Neural progenitor cell (in vitro differentiated cells): ENCODE measurements around the gene SPRYD7.

ENCODE experiments used
- CTCF ChIP-seq: fragments of 200-600 bp; sonication (generic); IDR thresholded peaks from 2 replicates; pipeline ENCODE4 v1.5.1; 2017; ENCODE audit warnings: antibody characterized with exemption, mild to moderate bottlenecking
- EZH2 ChIP-seq: fragments of 200-600 bp; sonication (generic); IDR thresholded peaks from 2 replicates; pipeline ENCODE4 v1.6.1; 2017; ENCODE audit warnings: antibody characterized with exemption, mild to moderate bottlenecking, moderate library complexity

DNA sequence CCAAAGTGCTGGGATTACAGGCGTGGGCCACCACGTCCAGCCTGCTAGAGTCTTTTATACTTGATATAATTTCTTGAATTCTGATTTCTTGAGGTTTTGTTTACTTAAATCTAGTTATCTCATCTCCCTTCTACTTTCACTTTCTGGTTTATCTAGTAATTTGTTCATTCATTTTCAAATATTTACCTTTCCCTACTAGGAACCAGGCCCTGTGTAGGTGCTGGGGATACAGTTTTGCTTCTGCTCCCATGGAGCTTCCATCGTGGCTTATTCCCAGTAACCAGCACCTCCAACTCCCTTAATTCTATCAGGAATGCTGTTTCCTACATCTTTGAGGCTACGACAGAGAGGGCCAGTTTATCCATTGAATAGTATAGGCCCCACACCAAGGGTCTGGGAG lies 36.6 kb upstream of the SPRYD7 start:
- no peak for TF ChIP-seq CTCF
- TF ChIP-seq EZH2 = no peak
